Activated T-cell treated with anti-CD3 and anti-CD28 coated beads, Interleukin-2, amount 50 U/mL, for 48 hours (primary cell): Measurements from ENCODE around the gene GABRB1.
"Not testable (repeated sequence)": the region's sequence is repeated elsewhere in the genome, so short reads cannot be mapped to it uniquely, and the experiment has no call there.

Experiments used
- DNase-seq, 2 experiments: peaks; one replicate each; pipeline ENCODE4 v3.0.0-alpha.2; 2020

Gene GABRB1

DNA sequence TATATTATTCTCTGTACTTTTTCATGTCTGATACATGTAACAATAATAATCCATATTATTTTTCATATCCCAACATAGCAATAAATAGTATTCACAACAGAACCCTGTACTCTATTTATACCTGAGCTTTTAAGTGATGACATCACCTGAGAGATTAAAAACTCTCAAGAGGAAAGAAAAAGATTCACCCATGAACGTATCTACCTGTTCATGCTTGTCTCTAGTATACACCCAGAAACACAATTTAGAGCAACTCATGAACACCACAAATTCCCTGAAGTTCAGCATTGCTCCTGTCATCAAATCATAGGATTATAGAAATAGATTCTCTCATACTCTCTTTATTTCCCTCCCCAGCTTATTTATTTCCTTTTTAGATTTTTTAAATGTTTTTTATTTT, 185.9 kb downstream of the GABRB1 start:
- DNase-seq, result no peak

DNA sequence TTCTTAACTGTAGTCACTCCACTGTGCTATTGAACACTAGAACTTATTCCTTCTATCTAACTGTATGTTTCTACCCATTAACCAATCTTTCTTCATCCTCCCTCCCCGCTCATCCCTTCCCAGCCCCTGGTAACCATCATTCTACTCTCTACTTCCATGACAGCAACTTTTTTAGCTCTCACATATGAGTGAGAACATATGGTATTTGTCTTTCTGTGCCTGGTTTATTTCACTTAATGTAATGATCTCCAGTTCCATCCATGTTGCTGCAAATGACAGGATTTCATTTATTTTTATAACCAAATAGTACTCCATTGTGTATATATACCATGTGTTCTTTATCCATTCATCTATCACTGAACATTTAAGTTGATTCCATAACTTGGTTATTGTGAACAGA, 186.5 kb downstream of the GABRB1 start:
- DNase-seq, result no peak

DNA sequence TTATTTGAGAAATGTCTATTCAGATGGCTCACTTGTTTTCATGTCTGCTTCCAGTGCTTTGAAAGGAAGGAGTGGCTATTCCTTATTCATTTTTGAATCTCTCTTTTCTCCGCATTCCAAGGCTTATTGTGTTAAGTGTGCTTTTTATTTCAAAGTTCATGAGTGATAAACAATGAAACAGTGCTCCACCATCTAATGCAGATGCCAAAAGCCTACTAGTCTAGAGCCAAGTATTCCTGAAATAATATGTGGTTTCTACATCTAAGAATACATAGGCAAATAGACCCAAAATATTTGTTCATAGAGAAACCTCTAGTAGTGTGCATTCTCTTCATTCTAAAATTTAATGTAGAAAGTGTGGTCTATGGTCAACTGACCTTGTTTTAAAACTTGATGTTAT, 187.3 kb downstream of the GABRB1 start:
- DNase-seq, result no peak

DNA sequence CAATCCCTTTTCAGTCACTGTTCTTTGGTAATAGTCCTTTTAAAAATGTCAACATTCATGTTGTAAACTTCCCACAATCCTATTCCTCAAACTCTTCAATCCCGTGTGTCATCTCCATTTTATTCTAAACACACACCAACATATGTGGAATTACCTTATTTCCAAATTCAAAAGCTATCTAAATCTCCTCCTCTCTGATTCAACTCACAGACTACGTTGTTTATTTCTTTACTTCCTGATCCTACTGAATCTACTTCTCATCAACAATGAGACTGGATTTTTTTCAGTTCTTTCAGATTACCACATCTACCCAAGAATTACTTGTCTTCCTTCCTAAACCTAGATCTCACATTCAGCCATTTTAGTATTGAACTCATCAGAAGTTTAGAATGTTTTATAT, 188.2 kb downstream of the GABRB1 start:
- DNase-seq, result no peak

DNA sequence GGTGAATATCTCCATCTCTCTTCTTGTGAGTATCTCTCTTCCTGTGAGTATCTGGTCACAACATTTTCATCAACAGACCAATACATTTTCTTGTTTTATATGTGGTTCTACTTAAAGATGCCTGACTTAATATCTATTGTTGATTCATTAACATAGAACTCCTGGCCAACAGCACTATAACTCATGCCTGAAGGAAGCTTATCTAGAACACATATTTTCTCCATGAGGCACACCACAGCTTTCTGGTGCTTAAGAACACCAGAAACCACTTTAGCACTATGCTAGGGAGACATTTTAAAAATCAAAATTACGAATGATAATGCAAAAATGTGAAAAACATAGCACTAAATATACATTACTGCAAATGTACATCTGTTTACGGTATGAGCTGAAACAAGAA, 190.4 kb downstream of the GABRB1 start:
- no peak for DNase-seq

DNA sequence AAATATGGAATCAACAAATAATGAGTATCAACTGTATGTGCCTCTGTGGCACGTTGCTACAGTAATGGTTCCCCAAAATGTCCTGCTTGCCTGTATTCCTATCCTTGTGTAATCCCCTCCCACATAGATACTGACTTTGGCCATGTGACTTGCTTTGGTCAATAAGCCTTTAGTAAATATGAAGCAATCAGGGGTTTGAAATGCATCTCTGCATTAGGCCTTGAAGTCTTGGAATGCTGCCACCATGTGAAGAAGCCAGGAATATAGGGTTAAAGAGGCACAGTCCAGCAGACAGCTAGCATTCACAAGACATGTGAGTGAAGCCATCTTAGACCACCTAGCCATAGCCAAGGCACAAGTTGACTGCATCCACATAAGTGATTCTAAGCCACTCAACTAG, 190.9 kb downstream of the GABRB1 start:
- no peak for DNase-seq

DNA sequence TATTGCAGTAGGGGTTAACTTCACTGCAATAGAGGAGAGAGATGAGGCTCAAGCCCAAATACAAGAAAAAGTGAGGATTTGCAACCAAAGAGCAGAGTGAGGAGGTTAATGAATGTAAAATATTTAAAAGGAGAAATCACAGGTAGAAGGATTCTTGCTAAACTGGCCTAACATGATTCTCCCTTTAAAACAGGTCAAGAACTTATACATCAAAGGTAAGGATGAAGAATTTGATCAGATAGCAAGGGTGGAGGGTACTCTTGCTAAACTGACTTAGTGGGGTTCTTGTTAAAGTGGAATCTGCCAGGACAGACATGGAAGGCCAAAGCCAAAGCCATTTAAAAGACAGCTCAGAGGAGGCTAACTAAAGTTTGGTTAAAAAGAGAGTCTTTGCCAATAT, 193.0 kb downstream of the GABRB1 start:
- DNase-seq, result no peak

DNA sequence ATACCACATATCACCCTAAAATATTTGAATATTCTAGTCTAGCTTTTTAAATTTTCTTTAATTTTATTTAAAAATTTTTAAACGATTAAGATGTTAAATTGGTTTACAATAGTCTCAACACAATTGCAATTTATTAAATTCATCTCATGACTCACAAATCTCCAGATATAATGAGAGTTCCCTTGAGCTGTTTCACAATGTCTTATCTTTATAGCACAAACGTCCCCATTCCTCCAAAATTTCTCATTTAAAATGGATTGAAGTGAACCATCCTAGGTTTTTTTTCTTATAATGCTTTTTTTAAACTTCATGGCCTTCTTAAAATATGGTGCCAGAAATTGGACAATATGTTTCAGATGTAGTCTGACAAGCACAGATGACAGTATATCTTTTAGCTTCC, 204.4 kb downstream of the GABRB1 start:
- DNase-seq, result no peak

DNA sequence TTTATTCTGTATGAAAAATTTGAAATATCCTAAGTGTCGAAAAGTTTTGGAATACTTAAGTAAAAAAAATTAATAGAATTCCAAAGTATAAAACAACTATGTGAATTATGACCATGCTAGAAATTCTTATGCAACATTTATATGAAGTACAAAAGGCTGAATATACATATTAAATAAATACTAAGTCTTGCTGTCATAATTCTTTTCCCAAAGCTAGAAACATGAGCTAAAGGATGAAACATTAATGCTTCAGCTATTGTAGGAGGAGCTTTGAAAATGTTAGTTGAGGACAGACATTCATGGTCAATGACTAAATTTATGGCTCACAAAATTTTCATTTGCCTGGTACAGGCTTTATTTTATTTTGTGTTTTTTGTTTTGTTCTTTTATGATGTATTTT, 207.3 kb downstream of the GABRB1 start:
- no peak for DNase-seq

DNA sequence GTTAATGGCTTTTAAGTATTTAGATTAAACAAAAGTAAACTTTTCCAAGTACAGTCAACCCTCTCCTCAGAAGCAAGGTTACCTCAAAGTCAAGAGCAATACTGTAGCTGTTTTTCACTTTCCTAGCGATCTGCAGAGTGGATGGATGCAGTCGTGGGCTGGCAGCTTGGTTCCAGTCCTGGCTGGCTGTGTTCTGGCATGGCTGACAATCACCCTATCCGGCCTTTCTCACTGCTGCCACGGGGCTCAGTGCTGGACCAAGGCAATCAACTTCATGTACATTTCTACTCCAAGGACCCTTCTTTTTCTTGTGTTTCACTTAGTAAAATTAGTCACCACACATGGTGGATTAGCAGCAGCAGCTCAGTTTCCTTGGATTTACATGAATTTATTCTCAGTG, 208.3 kb downstream of the GABRB1 start:
- no peak for DNase-seq

DNA sequence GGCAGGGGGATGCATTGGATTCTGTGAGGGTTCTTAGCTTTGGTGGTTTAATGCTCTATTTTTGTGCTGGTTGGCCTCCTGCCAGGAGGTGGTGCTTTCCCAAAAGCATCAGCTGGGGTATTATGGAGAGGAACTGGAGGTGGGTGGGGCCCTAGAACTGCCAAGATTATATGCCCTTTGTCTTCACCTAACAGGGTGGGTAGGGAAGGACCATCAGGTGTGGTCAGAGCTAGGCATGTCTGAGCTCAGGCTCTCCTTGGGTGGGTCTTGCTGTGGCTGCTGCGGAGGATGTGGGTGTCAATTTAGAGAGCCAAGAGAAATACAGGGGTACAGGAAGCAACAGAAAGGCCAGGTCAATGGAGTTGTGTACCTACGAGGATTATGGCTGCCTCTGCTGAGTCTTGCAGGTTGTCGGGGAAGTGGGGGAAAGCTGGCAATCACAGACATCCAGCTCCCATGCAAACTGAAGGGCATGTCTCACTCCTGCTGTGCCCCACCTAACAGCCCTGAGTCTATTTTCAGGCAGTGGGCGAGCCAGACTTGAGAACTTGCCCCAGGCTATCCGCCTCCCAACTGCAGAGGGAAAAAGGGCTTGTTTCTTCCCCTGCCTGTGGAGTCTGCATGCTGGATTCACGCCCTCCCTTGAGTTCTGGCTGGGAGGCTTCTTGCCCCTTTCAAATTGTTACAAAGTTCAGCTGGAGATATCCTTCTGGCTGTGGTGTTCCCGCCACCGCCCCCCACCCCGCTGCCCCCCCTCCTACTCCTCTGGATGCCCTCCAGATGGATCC, 220.2 kb downstream of the GABRB1 start:
- DNase-seq, result no peak

DNA sequence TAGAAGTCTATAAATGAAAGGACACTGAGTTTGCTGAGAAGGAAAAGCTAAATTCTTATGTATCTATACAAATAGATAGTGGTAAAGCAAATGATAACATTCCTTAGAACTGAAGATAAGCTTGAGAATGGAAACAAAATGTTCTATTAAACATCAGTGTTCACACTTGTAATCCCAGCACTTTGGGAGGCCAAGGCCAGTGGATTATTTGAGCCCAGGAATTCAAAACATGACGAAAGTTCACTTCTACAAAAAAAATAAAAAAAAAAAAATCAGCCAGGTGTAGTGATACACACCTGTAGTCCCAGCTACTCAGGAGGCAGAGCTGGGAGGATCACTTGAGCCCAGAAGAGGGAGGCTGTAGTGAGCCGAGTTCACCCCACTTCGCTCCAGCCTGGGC, 232.4 kb downstream of the GABRB1 start:
- no peak for DNase-seq

DNA sequence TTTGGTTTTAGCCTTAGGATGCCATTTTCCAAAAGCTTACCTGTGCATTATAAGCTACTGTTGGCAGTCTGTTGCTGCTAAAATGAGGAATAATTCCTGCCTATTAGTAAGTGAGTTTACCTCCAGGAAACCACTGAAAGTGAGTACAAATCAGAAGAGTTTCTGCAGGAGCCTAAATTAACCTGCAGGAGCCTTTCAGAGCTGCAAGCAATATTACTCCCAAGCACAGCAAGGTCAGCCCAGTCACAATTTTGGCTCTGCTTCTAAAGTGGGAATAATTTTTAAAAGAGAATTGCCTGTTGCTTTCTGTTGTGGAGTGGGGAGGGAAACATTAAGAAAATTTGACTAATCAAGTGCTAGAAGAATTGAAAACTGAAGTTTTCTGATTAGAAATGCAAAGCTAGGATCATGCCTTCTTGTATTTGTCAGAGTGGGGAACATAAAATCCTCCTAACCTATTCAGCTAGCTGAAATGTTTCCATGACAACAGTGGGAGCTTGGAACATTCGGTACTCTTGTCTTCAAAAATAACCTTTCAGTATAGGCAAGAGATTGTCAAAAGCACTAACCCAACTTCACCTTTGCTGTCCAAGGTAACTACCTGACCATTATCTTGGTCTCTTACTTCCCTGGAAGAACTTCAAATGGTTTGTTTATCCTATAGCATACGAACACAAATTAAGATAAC, 239.0 kb downstream of the GABRB1 start:
- DNase-seq, result no peak

DNA sequence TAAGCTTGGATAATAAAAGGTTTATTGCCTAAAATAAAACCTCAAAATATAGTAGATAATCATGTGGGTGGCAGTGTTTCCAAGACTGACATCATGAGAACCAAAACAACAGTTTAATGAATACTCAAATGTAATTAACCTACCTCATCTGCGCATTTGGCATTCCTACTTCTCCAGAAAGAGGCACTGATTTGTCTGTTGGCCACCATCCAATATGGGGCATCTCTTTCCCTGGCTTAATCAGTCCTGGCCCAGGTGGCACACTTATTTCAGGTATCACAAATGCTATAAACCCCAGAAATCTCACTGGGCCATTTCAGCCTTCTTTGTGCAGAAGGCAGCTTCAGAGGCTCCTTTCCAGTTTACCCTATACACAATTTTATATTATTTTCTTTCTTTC, 239.9 kb downstream of the GABRB1 start:
- no peak for DNase-seq

DNA sequence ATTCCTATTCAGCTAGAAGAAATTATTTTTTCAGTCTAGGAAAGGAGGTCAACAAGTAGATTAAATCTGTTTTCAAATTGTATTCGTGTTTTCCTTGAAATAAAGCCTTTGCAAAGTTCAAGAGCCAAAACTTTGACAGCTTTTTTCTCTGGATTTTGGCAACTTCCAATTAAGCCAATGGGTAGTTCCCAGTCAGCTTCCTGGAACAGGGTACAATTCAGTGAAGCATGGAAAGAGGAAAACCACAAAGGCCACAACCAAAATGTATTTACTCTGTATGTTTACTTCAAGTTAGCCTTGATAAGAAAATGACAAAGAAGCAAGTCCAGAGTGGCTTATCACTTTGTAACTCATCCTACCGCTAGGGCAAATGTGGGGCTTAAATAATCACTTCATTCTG, 243.5 kb downstream of the GABRB1 start:
- DNase-seq, result no peak

DNA sequence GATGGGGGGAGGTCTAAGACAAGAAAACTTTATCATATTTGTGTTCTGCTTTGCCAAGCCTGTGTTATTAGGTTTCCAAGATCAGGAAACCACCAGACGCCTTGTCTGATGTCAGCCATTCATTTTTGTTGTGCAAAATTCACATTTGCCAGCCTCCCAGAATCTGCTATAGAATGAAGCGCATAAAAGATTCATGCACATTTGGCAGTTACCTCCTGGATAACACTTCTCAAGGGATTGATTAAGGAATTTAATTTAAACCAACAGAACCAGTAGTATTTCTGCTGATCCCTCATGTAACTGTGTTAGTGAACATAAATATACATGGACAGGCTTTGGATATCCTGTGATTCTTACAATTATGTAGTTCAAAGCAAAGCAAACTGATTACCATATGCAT, 244.2 kb downstream of the GABRB1 start:
- DNase-seq, result no peak

DNA sequence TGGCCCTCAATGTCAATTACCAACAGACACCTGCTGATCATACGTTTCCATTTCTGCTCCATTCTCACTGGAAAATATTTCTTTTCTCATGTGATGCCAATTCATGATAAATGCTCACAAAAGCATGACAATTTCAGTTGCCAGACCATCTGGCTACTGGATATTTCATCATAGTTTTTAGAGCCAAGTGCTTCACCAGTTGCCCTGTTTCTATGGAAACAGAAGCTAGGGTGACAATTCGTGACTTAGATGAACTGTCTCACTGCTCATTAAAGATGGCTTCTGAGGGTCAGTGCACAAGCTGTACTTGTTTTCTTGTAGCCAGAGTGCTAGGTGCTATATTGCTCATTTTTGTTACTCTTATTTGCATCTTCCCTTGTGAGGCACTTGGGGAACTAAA, 247.3 kb downstream of the GABRB1 start:
- DNase-seq, result no peak

DNA sequence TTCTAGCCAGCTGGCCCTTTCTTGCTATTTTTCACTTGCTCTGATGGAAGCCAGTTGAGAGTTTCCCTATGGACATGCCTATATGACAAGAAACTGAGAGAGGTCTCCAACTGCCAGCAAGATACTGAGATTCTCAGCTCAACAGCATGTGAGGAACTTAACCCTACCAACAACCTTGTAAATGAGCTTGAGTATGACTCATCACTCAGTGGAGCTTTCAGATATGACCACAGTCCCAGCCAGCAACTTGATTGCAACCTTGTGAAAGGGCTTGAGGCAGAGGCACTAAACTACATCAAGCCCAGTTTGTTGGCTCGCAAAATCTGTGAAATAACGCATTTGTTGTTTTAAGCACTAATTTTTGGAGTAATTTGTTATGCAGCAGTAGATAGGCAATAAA, 256.4 kb downstream of the GABRB1 start:
- no peak for DNase-seq

DNA sequence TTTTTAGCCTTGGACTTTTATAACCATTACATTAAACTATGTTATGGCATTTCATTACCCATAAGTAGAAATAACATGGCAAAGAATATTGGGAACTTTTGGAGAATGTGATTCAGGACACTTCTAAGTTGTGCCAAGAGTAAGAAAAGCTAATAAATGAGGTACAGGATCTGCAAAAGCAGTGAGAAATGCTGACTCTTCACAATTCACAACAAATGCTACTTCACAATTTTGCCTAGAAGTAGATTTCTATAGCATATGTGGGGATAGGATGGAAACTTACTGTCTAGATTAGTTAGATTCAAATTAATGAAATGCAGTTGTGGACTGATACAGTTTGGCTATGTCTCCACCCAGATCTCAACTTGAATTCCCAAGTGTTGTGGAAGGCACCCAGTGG, 258.4 kb downstream of the GABRB1 start:
- no peak for DNase-seq

DNA sequence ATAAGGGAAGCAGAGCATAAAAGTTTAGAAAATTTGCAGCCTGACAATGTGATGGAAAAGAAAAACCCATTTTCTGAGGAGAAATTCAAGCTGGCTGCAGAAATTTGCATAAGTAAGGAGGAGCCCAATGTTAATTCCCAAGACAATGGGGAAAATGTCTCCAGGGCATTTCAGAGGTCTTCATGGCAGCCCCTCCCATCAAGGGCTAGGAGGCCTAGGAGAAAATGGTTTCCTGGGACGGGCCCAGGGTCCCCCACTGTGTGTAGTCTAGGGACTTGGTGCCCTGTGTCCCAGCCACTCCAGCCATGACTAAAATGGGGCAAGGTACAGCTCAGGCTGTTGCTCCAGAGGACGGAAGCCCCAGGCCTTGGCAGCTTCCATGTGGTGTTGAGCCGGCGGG, 259.5 kb downstream of the GABRB1 start:
- not testable (repeated sequence) for DNase-seq

DNA sequence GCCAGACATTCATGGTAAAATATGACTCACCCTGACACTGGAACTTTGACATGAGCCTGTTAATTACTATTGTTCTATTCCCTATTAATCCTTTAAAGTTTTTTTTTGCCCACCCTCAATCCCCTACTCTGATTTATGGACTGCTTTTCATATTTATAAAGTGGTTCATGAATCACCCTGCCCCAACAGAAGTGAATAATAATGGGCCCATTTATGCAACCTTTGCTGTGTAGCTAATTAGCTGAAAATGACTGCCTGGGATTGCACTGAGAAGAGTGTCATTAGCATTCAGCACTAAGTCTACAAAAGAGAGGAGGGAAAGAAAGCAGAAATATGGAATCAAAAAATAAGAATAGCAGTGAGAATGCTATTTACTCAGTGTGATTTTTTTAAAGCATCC, 277.8 kb downstream of the GABRB1 start:
- no peak for DNase-seq

DNA sequence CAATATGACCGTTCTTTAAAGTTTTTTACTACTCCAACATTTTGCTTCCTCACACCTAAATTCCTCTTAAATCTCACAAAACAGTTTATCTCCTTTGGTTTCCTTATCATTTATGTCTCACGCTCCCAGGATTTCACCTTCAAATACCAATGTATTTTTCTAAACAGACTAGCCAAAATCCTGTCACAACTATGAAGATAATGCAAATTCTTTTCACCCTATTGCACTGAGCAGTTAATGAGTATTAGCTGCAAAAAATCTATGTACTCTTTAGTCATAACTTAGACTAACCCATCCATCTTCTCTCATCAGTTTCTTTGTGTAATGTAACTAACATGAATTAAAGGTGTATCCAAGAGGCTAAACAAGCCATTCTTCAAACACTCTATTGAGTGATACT, 280.8 kb downstream of the GABRB1 start:
- DNase-seq, result no peak

DNA sequence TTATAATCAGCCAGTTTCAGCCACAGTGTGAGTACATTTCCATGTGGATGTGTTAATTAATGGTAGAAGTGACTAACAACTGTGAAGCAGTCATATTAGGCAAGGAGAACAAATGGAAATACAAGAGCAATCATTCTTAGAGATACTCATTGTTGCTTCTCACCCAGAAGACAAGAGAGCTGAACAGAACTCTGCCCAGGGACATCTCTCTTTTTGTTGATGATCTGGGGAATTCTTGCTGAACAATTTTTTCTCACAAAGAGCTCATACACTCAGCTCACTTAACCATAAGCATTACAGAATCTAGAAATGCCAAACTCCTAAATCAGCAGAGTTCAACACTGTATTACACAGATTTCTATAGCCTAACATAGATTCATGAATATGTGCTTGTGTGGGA, 282.0 kb downstream of the GABRB1 start:
- DNase-seq, result no peak

DNA sequence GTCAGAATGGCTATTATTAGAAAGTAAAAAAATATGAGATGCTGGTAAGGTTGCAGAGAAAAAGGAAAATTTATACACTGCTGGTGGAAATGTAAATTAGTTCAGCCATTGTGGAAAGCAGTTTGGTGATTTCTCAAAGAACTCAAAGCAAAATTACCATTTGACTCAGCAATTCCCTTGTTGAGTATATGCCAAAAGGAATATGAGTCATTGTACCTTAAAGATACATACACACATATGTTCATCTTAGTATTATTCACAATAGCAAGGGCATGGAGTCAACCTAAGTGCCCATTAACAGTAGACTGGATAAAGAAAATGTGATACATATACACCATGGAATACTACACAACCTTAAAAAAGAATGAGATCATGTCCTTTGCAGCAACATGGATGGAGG, 284.0 kb downstream of the GABRB1 start:
- DNase-seq, result no peak

DNA sequence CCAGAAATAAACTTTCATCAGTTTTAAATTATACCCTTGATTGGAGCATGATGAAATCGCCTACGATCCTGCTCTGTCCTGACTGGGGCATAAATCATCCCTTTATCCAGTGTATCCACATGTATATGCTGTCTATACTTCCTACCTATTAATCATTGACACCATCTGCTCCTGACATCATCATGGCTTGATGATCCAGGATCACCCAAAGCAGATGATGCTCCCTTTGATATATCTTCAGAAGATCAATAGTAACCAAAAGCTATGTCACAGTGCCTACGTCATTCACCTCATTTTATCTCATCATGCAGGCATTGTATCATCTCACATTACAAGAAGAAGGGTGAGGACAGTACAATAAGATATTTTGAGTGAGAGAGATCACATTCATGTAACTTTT, 294.7 kb downstream of the GABRB1 start:
- no peak for DNase-seq
